K562 (cell line): ENCODE results near the gene NABP1. TPM values are rescaled to one million over a fixed set of nuclear protein-coding genes. Genes with fewer than 3 reads are reported as not detected.

Experiments used
- ATAC-seq: fragments of 200-7000 bp; cut with Tn5 transposase; 3 replicates; pipeline ENCODE4 v1.9.1; 2020; ENCODE audit warnings: moderate library complexity
- BruUV-seq: library from RNA; stranded (reverse); fragments of 400-500 nt; replicated peaks from 2 replicates; lab custom pipeline; 2021; lab: Mats Ljungman, UMichigan
- CTCF ChIA-PET: fragments of 300-600 bp; formaldehyde crosslinking; extraction: SDS; loops from one replicate; lab custom pipeline; 2021; ENCODE audit warnings: low intra/inter-chr PET ratio; lab: Yijun Ruan, JAX
- POLR2A ChIA-PET: fragments of 300-600, 350-650 bp; sonication (Branson Sonifier 250); formaldehyde crosslinking; extraction: SDS; loops from one replicate; lab custom pipeline; 2021; ENCODE audit warnings: antibody characterized with exemption, inconsistent platforms; lab: Yijun Ruan, JAX
- DNase-seq, 4 experiments: peaks; one replicate each; pipeline versions ENCODE4 v3.0.0 to v3.0.0-alpha.2; 2011 to 2018; ENCODE audit warnings: low spot score in 3 of 4, mixed read lengths in 3 of 4; ENCODE audit errors: extremely low read depth in 1 of 4
- FAIRE-seq: peaks from 2 replicates; lab custom pipeline; 2011; peaks lifted over from hg19 to GRCh38; lab: Jason Lieb, UNC
- H2AFZ ChIP-seq: 2 replicates; pipeline ENCODE4 v1.6.0; 2011; ENCODE audit warnings: low read depth, low read length, control low read depth, inconsistent platforms
- H3K27ac ChIP-seq: fragments of 200-600 bp; 3 replicates; pipeline ENCODE4 v1.8.0; 2011; ENCODE audit warnings: low read depth, mild to moderate bottlenecking, control low read depth, inconsistent platforms, low read length, moderate library complexity, mixed read lengths; ENCODE audit errors: extremely low read depth
- H3K27me3 ChIP-seq, 2 experiments: fragments of 300-600 bp in 1 of 2; 2 replicates in 1 of 2; 3 replicates in 1 of 2; pipeline versions ENCODE4 v1.6.0 to v1.8.0; 2011; ENCODE audit warnings: inconsistent platforms in 2 of 2, low read length in 2 of 2, mild to moderate bottlenecking in 1 of 2, mixed read lengths in 1 of 2, moderate library complexity in 1 of 2; ENCODE audit not compliant: control insufficient read depth in 2 of 2, insufficient read depth in 2 of 2
- H3K36me3 ChIP-seq: fragments of 300-600 bp; 3 replicates; pipeline ENCODE4 v1.8.0; 2011; ENCODE audit warnings: mild to moderate bottlenecking, low read length, inconsistent platforms; ENCODE audit not compliant: control insufficient read depth, insufficient read depth
- H3K4me1 ChIP-seq, 2 experiments: fragments of 200-600 bp in 1 of 2; replicated peaks in 1 of 2; 2 replicates in 1 of 2; 3 replicates in 1 of 2; pipeline versions ENCODE4 v1.5.1 to v1.8.0; 2011; ENCODE audit warnings: inconsistent platforms in 2 of 2, low read length in 2 of 2, mild to moderate bottlenecking in 1 of 2, mixed read lengths in 1 of 2, moderate library complexity in 1 of 2; ENCODE audit not compliant: control insufficient read depth in 2 of 2, insufficient read depth in 2 of 2
- H3K4me2 ChIP-seq: 2 replicates; pipeline ENCODE4 v1.6.1; 2011; ENCODE audit warnings: low read length, control low read depth, inconsistent platforms, mixed read lengths; ENCODE audit not compliant: insufficient read depth
- H3K4me3 ChIP-seq: fragments of 200-600 bp; sonication (generic), shearing (Covaris generic); 2 replicates; pipeline ENCODE4 v1.5.1; 2016; ENCODE audit warnings: control low read depth, inconsistent platforms
- H3K79me2 ChIP-seq: fragments of 200-600 bp; 3 replicates; pipeline ENCODE4 v1.8.0; 2011; ENCODE audit warnings: low read length, inconsistent platforms; ENCODE audit not compliant: control insufficient read depth, insufficient read depth
- H3K9ac ChIP-seq, 2 experiments: 2 replicates each; pipeline versions ENCODE4 v1.6.0 to v1.6.1; 2011; ENCODE audit warnings: low read depth in 2 of 2, low read length in 2 of 2, control low read depth in 1 of 2, inconsistent platforms in 1 of 2, mild to moderate bottlenecking in 1 of 2, mixed read lengths in 1 of 2; ENCODE audit not compliant: insufficient read depth in 1 of 2
- H3K9me1 ChIP-seq: one replicate; pipeline ENCODE4 v1.6.0; 2011; ENCODE audit warnings: inconsistent platforms, mild to moderate bottlenecking, low read length, moderate library complexity; ENCODE audit not compliant: control insufficient read depth, insufficient read depth
- H3K9me3 ChIP-seq: replicated peaks from 2 replicates; pipeline ENCODE4 v1.5.1; 2011; ENCODE audit warnings: low read depth, low read length, inconsistent platforms; ENCODE audit not compliant: control insufficient read depth, insufficient read depth
- H4K20me1 ChIP-seq: replicated peaks from 2 replicates; pipeline ENCODE4 v1.6.1; 2011; ENCODE audit warnings: low read length, inconsistent platforms, mixed read lengths; ENCODE audit not compliant: control insufficient read depth, insufficient read depth
- AFF1 ChIP-seq, 2 experiments: fragments of 450-650 bp; IDR thresholded peaks; 2 replicates each; pipeline ENCODE4 v1.6.1; 2018; ENCODE audit warnings: mild to moderate bottlenecking in 2 of 2, low read depth in 1 of 2; ENCODE audit not compliant: partially characterized antibody in 2 of 2
- RAD51 ChIP-seq: fragments of 450-650 bp; IDR thresholded peaks from 2 replicates; pipeline ENCODE4 v1.7.1; 2016; ENCODE audit warnings: low read depth, mild to moderate bottlenecking, borderline replicate concordance
- U2AF2 ChIP-seq: fragments of 200-400 bp; formaldehyde crosslinking; optimal IDR thresholded peaks from 2 replicates; pipeline ENCODE3; 2017; ENCODE audit warnings: low read depth, mild to moderate bottlenecking, low read length
- ZKSCAN1 ChIP-seq: fragments of 150-350 bp; IDR thresholded peaks from 2 replicates; pipeline ENCODE4 v1.6.1; 2016; ENCODE audit warnings: low read depth, low read length
- WGBS: fragments of 100-300 bp; shearing (Covaris generic); methylation state at CpG from one replicate; pipeline ENCODE4 v1.1.6; 2016; ENCODE audit warnings: low coverage, mixed read lengths; ENCODE audit not compliant: insufficient coverage; ENCODE audit errors: missing lambda C conversion rate; 5-methylcytosine and 5-hydroxymethylcytosine counted together
- in situ Hi-C: fragments of 300-500 bp; cut with MboI; formaldehyde crosslinking; loops from 4 replicates; pipeline ENCODE4 v1.15.0; 2018; ENCODE audit warnings: inconsistent platforms, mixed read lengths
- intact Hi-C: fragments of 100-400 bp; cut with micrococcal nuclease; formaldehyde crosslinking; loops from 2 replicates; pipeline ENCODE4 v1.14.2; 2022
- polyA plus RNA-seq, 8 experiments: library from polyadenylated mRNA; depleted of rRNA in 4 of 8; stranded (reverse) in 5 of 8; unstranded in 3 of 8; fragments of >200 nt; fragmentation: Nextera tagmentation in 2 of 8; fragmentation: Illumina TruSeq in 1 of 8; extraction: Ambion mirVana in 2 of 8; extraction: Trizol in 1 of 8; gene quantifications; 2 replicates each; pipeline versions ENCODE4 v1.2.1 to v1.2.3, GENCODE V29; 2011 to 2014; ENCODE audit warnings: inconsistent platforms in 1 of 8, missing spikeins in 1 of 8
- total RNA-seq, 7 experiments: library from RNA; depleted of rRNA in 6 of 7; stranded (reverse); fragments of >200 nt in 6 of 7; fragmentation: Illumina TruSeq in 2 of 7; extraction: Trizol in 2 of 7; gene quantifications; 2 replicates each; pipeline versions ENCODE4 v1.2.1 to v1.2.3, GENCODE V29; 2011 to 2021; ENCODE audit warnings: low replicate concordance in 1 of 7

NABP1 gene
- total and polyA plus RNA-seq, 9 of the 15 experiments (the other 6 are each of a cell fraction or from before 2014, with no cell fraction given), result 12.8 to 44.0 (median 20.2) TPM

GRCh38 chr2:191638802-191639172, 39.1 kb upstream of the NABP1 start:
- no peak for TF ChIP-seq U2AF2
- TF ChIP-seq ZKSCAN1, result no peak
- TF ChIP-seq AFF1 (IDR thresholded peaks at IDR 0.05; ENCODE audit: low read depth in 1 of 2, partially characterized antibody in 2 of 2), result no peak
- TF ChIP-seq RAD51, result no peak
- ChIA-PET CTCF (no interaction called here), POLR2A (interaction anchor here (0.7 to 2.0 kb wide), 7 partner anchors 10 to 759 kb away, joined by 3 to 16 read pairs (median 3); partner anchors contain the start of gene NABP1)
- Histone ChIP-seq H3K4me1 (peaks cover 0 to 36% of the 10 kb centered on the region in 2 experiments; a peak in 4 of 5 replicates), H3K4me3 (no peak overlapping the region), H3K9me3 (no peaks in the 10 kb centered on the region), H4K20me1 (no peaks in the 10 kb centered on the region), H3K9ac (peak overlapping the region in 1 of 2 experiments; percentile 71; a peak in 1 of 4 replicates), H3K9me1 (no peaks in the 10 kb centered on the region), H3K4me2 (peak overlapping the region; percentile 80), H2AFZ (peak overlapping the region; percentile 82), H3K27me3 (no peaks in the 10 kb centered on the region), H3K79me2 (0 out of 3 replicates have a peak, but pooled peaks cover 3% of the 10 kb centered on the region), H3K36me3 (no peaks in the 10 kb centered on the region), H3K27ac (peak overlapping the region; percentile 85)
- BruUV-seq, result no TSS peak
- in situ Hi-C loops (loop anchor here (5.0 kb wide), 1 partner anchor 71 kb away; no protein-coding TSS in a partner anchor), intact Hi-C loops (loop anchor here (5.0 kb wide), 1 partner anchor 41 kb away; no protein-coding TSS in a partner anchor)
- DNase-seq (no peak), ATAC-seq (no peak), FAIRE-seq (no peak)
- WGBS, result 22% methylated on average over 1 of the region's 1 CpG
